GM21526 (cell line): ENCODE measurements around the gene ARMH1.
"Not testable (repeated sequence)": the region's sequence is repeated elsewhere in the genome, so short reads cannot be mapped to it uniquely, and the experiment has no call there.

Experiments
- ATAC-seq: cut with Tn5 transposase; IDR thresholded peaks from one replicate; pipeline ENCODE4 v1.9.1; 2021; ENCODE audit warnings: moderate library complexity; ENCODE audit not compliant: unreplicated experiment, low FRiP score

Gene ARMH1

GRCh38 chr1:44719318-44719717 lies 44.8 kb downstream of the ARMH1 start:
- ATAC-seq: no peak

- no peak for ATAC-seq
Observed at GRCh38 chr1:44720281-44720680, 45.8 kb downstream of the ARMH1 start.

GRCh38 chr1:44721485-44722361 lies 47.2 kb downstream of the ARMH1 start:
- peak; percentile 70 for ATAC-seq

- no peak for ATAC-seq
Observed at GRCh38 chr1:44723064-44723463, 48.5 kb downstream of the ARMH1 start.

- no peak for ATAC-seq
Observed at GRCh38 chr1:44723496-44724295, 49.2 kb downstream of the ARMH1 start.

- no peak for ATAC-seq
Observed at GRCh38 chr1:44724296-44724954, 49.9 kb downstream of the ARMH1 start.

GRCh38 chr1:44724955-44725698 lies 50.6 kb downstream of the ARMH1 start:
- no peak for ATAC-seq

- ATAC-seq: peak; percentile 54
Observed at GRCh38 chr1:44730741-44731512, 56.4 kb downstream of the ARMH1 start, which contains the start of gene RNU5D-1. RNU5D-1 (minus strand) TSS chr1:44731170.

GRCh38 chr1:44733365-44733764 lies 58.9 kb downstream of the ARMH1 start:
- ATAC-seq: no peak

GRCh38 chr1:44733784-44734183 lies 59.3 kb downstream of the ARMH1 start:
- ATAC-seq: no peak

GRCh38 chr1:44735992-44736391 lies 61.5 kb downstream of the ARMH1 start:
- no peak for ATAC-seq

GRCh38 chr1:44738953-44739306 lies 64.4 kb downstream of the ARMH1 start:
- not testable (repeated sequence) for ATAC-seq

- ATAC-seq: peak; percentile 89
Observed at GRCh38 chr1:44739307-44740178, 65.0 kb downstream of the ARMH1 start, which contains the start of gene KIF2C. KIF2C (plus strand) TSS chr1:44739837; CDS start chr1:44739933, 96 bp downstream.

GRCh38 chr1:44740179-44740617 lies 65.7 kb downstream of the ARMH1 start:
- no peak for ATAC-seq

GRCh38 chr1:44743211-44743610 lies 68.7 kb downstream of the ARMH1 start:
- ATAC-seq: no peak

GRCh38 chr1:44747878-44748277 lies 73.4 kb downstream of the ARMH1 start:
- no peak for ATAC-seq

- ATAC-seq: no peak
Observed at GRCh38 chr1:44757420-44757819, 82.9 kb downstream of the ARMH1 start.

GRCh38 chr1:44759077-44759476 lies 84.6 kb downstream of the ARMH1 start:
- ATAC-seq: no peak
